ENCODE results near the gene OR13J1. TPM values are rescaled to one million over a fixed set of nuclear protein-coding genes. Genes with fewer than 3 reads are reported as not detected.

The OR13J1 gene
- total RNA-seq, 4 donors from 2014 or later = not detected

DNA sequence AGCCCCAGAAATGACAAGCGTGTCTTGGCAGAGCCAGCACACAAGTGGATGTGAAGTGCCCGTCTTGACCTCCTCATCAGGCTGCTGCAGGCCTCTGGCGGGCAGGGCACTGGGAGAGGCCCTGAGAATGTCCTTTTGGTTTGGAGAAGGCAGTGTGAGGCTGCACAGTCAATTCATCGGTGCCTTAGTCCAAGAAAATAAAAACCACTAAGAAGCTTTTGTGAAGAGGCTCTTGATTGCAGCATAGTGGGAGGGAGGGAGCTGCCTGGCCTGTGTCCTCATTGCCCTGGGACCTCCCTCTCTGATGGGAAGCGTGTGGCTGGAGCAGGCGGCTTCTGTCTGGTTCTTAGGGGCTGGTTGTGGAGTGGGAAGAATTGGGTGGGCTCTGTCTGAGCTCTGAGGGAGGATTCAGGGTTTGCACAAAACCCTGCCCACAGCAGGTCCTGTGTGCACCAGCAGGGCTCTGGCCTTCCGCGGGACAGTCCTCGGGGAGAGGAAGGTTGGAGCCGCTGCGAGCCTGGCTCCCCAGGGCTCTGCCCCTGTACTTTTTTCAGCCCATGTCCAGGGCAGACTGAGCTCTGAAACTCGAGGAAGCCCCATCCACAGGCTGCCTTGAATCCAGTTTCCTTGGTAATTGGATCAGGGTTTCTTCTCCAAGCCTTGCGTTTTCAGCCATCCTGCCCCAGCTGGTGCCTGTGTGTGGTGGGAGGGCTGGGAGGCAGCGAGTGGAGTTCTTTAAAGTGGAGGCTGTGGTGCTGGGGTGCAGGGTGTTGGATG is 36.9 kb upstream of the OR13J1 start:
- peak in 1 of 2 donors; percentile 39 for TF ChIP-seq POLR2A (IDR thresholded peaks at IDR 0.05)
- TF ChIP-seq, protein P1, sequence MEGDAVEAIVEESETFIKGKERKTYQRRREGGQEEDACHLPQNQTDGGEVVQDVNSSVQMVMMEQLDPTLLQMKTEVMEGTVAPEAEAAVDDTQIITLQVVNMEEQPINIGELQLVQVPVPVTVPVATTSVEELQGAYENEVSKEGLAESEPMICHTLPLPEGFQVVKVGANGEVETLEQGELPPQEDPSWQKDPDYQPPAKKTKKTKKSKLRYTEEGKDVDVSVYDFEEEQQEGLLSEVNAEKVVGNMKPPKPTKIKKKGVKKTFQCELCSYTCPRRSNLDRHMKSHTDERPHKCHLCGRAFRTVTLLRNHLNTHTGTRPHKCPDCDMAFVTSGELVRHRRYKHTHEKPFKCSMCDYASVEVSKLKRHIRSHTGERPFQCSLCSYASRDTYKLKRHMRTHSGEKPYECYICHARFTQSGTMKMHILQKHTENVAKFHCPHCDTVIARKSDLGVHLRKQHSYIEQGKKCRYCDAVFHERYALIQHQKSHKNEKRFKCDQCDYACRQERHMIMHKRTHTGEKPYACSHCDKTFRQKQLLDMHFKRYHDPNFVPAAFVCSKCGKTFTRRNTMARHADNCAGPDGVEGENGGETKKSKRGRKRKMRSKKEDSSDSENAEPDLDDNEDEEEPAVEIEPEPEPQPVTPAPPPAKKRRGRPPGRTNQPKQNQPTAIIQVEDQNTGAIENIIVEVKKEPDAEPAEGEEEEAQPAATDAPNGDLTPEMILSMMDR (IDR thresholded peaks at IDR 0.05) = no peak
- peaks cover 29 to 47% of the 10 kb centered on the region in 2 donors for H3K4me1 ChIP-seq
- peak; percentile 79 to 86 for DNase-seq

GRCh38 chr9:35905912-35906679 is 35.9 kb upstream of the OR13J1 start, which contains the start of gene HRCT1:
Gene HRCT1 (plus strand): TSS chr9:35906202. CDS start chr9:35906288, 86 bp downstream.
- Histone ChIP-seq H3K27me3 (no peaks in the 10 kb centered on the region), H3K9me3 (no peaks in the 10 kb centered on the region), H3K4me3 (peak within 1 kb of the TSS in 1 of 2 donors; percentile 15), H3K4me1 (peaks cover 29 to 47% of the 10 kb centered on the region in 2 donors), H3K27ac (peak within 1 kb of the TSS; percentile 94 to 95), H3K36me3 (no peaks in the 10 kb centered on the region)
- TF ChIP-seq POLR2A (IDR thresholded peaks at IDR 0.05) = peak in 1 of 2 donors; percentile 16
- TF ChIP-seq, protein P1 (IDR thresholded peaks at IDR 0.05) = no peak
- peak; percentile 90 for DNase-seq
- intact Hi-C loops (cut with DNase I; ENCODE audit: low total_unique reads) = no loop called here

More for the DNA sequence above, 36.9 kb upstream of the OR13J1 start:
- Histone ChIP-seq H3K36me3 (no peaks in the 10 kb centered on the region), H3K4me3 (no peak overlapping the region), H3K27ac (peak overlapping the region; percentile 94 to 95), H3K9me3 (no peaks in the 10 kb centered on the region), H3K27me3 (no peaks in the 10 kb centered on the region)
- intact Hi-C loops (cut with DNase I; ENCODE audit: low total_unique reads) = no loop called here

- intact Hi-C loops (cut with DNase I; ENCODE audit: low total_unique reads) = no loop called here
- peak overlapping the region; percentile 94 to 95 for H3K27ac ChIP-seq
- H3K36me3 ChIP-seq = no peaks in the 10 kb centered on the region
- peaks cover 29 to 41% of the 10 kb centered on the region in 2 donors for H3K4me1 ChIP-seq
- no peak overlapping the region for H3K4me3 ChIP-seq
- H3K27me3 ChIP-seq = no peaks in the 10 kb centered on the region
- TF ChIP-seq POLR2A (IDR thresholded peaks at IDR 0.05) = no peak
- TF ChIP-seq, protein P1 (IDR thresholded peaks at IDR 0.05) = no peak
- DNase-seq = no peak
- H3K9me3 ChIP-seq = no peaks in the 10 kb centered on the region
These were observed 35.0 kb upstream of the OR13J1 start for GRCh38 chr9:35905051-35905781.

DNA sequence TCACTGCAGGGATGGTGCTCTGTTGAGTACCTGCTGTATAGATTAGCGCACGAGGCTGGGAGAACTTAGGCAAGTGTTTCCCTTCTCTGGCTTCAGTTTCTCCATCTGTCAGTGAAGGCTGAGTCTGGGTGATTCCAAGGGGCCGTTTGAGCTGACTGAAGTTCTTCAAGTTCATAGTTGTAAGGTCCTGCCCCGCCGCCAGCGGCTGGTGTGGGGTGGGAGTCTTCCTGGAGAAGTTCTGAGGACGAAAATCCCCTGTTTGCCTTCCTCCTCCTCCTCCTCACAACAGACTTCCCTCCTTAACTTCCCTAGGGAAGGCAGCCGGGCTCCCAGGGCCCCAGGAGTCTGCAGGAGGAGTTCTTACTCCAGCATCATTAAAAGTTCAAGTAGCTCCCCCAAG is 34.1 kb upstream of the OR13J1 start:
- TF ChIP-seq POLR2A (IDR thresholded peaks at IDR 0.05) = no peak
- TF ChIP-seq, protein P1 (IDR thresholded peaks at IDR 0.05) = no peak
- Histone ChIP-seq H3K4me3 (no peak overlapping the region), H3K4me1 (peaks cover 28 to 32% of the 10 kb centered on the region in 2 donors), H3K27me3 (no peaks in the 10 kb centered on the region), H3K9me3 (no peaks in the 10 kb centered on the region), H3K36me3 (no peaks in the 10 kb centered on the region), H3K27ac (peak overlapping the region; percentile 94 to 95)
- intact Hi-C loops (cut with DNase I; ENCODE audit: low total_unique reads) = loop anchor here (5.0 kb wide), 1 partner anchor 43 kb away; no protein-coding TSS in a partner anchor
- no peak for DNase-seq
